Stimulated activated CD4-positive, alpha-beta T cell treated with anti-CD3 and anti-CD28 coated beads, Interleukin-1b, Interleukin-23, amount 100 ng/mL, for 24 hours (primary cell): ENCODE results near the gene TCERG1L.

ENCODE experiments used
- DNase-seq, 4 experiments: peaks; one replicate each; pipeline ENCODE4 v3.0.0-alpha.2; 2020; ENCODE audit warnings: low read depth in 4 of 4, low spot score in 1 of 4

The TCERG1L gene

GRCh38 chr10:131227163-131227740 lies 84.3 kb downstream of the TCERG1L start:
- DNase-seq = no peak

- DNase-seq = no peak
These were observed 84.9 kb downstream of the TCERG1L start for GRCh38 chr10:131226446-131227162.

GRCh38 chr10:131224106-131224505 lies 87.4 kb downstream of the TCERG1L start:
- no peak for DNase-seq

GRCh38 chr10:131223422-131223821 lies 88.1 kb downstream of the TCERG1L start:
- no peak for DNase-seq

- DNase-seq = no peak
These were observed 88.5 kb downstream of the TCERG1L start for GRCh38 chr10:131222986-131223385.

GRCh38 chr10:131221632-131222277 lies 89.8 kb downstream of the TCERG1L start:
- DNase-seq = no peak

GRCh38 chr10:131220601-131221171 lies 90.8 kb downstream of the TCERG1L start:
- no peak for DNase-seq

- no peak for DNase-seq
These were observed 91.5 kb downstream of the TCERG1L start for GRCh38 chr10:131219955-131220489.

GRCh38 chr10:131219584-131219886 lies 92.0 kb downstream of the TCERG1L start:
- no peak for DNase-seq

GRCh38 chr10:131218811-131219583 lies 92.5 kb downstream of the TCERG1L start:
- no peak for DNase-seq

GRCh38 chr10:131216681-131217230 lies 94.8 kb downstream of the TCERG1L start:
- DNase-seq = no peak

GRCh38 chr10:131215776-131216175 lies 95.7 kb downstream of the TCERG1L start:
- DNase-seq = no peak

- no peak for DNase-seq
These were observed 96.8 kb downstream of the TCERG1L start for GRCh38 chr10:131214521-131215244.

GRCh38 chr10:131213741-131214505 lies 97.6 kb downstream of the TCERG1L start:
- DNase-seq = no peak

GRCh38 chr10:131212763-131213325 lies 98.7 kb downstream of the TCERG1L start:
- DNase-seq = no peak

GRCh38 chr10:131211965-131212619 lies 99.4 kb downstream of the TCERG1L start:
- no peak for DNase-seq

- DNase-seq = no peak
These were observed 100.0 kb downstream of the TCERG1L start for GRCh38 chr10:131211559-131211958.

GRCh38 chr10:131211146-131211545 lies 100.4 kb downstream of the TCERG1L start:
- DNase-seq = no peak

GRCh38 chr10:131210181-131210580 lies 101.3 kb downstream of the TCERG1L start:
- no peak for DNase-seq
